ENCODE data around the gene CACNG6. TPM values are rescaled to one million over a fixed set of nuclear protein-coding genes. Genes with fewer than 3 reads are reported as not detected.

Gene CACNG6
- total RNA-seq, 1 experiment from 2014 or later = 2.5 TPM

DNA sequence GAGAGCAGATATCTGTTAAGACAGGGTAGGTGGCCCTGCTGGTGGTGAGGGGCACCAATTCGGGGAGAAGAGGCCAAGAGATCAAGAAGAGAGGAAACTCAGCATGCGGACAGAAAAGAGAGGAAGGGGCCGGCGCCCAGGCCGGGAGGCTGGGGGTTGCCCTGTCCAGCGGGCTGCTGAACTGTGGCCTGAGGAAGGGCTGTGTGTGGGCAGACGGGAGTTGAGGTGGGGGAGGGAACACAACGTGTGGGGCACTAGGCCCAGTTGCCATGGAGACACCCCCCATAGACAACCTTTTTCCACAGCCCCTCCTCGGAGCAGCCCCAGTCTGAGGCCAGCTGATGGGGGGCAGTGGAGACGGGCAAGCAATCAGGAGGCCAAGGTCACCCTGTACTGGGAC is 31.2 kb upstream of the CACNG6 start (continued):
- 0 out of 2 replicates have a peak, but pooled peaks have one; percentile 22 for TF ChIP-seq TEAD1 (CRISPR knock-in tag; IDR thresholded peaks at IDR 0.05)

DNA sequence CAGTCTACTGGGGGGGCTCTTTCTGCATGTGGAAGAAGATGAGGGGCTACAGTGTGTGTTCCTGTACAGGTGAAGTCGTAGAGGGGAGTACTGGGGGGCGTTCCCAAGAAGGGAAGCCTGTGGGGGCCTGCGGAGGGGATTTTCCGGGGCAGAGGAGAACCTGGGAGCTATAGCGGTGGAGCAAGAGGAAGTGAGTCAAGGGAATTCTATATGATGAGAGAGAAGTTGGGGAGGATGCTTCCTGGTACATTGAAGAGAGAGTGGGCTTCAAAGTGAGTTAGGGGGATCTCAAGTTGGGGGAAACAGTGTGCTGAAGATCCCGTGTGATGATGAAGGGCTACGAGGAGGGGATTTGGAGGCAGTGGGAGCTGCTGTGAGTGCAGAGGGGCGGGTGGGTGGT is 30.6 kb upstream of the CACNG6 start:
- DNase-seq (ENCODE audit: low spot score) = no peak
- H3K36me3 Mint-ChIP-seq = peaks cover 18% of the 10 kb centered on the region
- CTCF ChIA-PET = interaction anchor here (0.6 to 6.4 kb wide), 8 partner anchors 13 to 69 kb away, joined by 3 to 38 read pairs (median 6); partner anchors contain the start of gene CACNG7
- POLR2A ChIA-PET = interaction anchor here (0.7 to 1.3 kb wide), 4 partner anchors 19 to 189 kb away, joined by 5 to 9 read pairs (median 6); partner anchors contain the start of gene MYADM
- peaks cover 57% of the 10 kb centered on the region for H3K4me1 Mint-ChIP-seq
- TF ChIP-seq SMAD4 (CRISPR knock-in tag; IDR thresholded peaks at IDR 0.05) (no peak), ZNF138 (CRISPR knock-in tag; conservative IDR thresholded peaks at IDR 0.05) (no peak), FOXP1 (CRISPR knock-in tag; IDR thresholded peaks at IDR 0.05; ENCODE audit: borderline replicate concordance) (no peak), NR2C2 (CRISPR knock-in tag; IDR thresholded peaks at IDR 0.05) (no peak), GRHL2 (CRISPR knock-in tag; IDR thresholded peaks at IDR 0.05; ENCODE audit: insufficient replicate concordance, severe bottlenecking) (no peak), NFATC4 (CRISPR knock-in tag; IDR thresholded peaks at IDR 0.05) (no peak), SMAD3 (CRISPR knock-in tag; IDR thresholded peaks at IDR 0.05; ENCODE audit: borderline replicate concordance) (no peak), KAT7 (CRISPR knock-in tag; IDR thresholded peaks at IDR 0.05; ENCODE audit: borderline replicate concordance) (no peak), NFE2L1 (CRISPR knock-in tag; IDR thresholded peaks at IDR 0.05) (no peak), TCF7 (CRISPR knock-in tag; IDR thresholded peaks at IDR 0.05; ENCODE audit: low read depth) (no peak), HMGA2 (CRISPR knock-in tag; IDR thresholded peaks at IDR 0.05) (no peak)
- TF ChIP-seq, protein P1, sequence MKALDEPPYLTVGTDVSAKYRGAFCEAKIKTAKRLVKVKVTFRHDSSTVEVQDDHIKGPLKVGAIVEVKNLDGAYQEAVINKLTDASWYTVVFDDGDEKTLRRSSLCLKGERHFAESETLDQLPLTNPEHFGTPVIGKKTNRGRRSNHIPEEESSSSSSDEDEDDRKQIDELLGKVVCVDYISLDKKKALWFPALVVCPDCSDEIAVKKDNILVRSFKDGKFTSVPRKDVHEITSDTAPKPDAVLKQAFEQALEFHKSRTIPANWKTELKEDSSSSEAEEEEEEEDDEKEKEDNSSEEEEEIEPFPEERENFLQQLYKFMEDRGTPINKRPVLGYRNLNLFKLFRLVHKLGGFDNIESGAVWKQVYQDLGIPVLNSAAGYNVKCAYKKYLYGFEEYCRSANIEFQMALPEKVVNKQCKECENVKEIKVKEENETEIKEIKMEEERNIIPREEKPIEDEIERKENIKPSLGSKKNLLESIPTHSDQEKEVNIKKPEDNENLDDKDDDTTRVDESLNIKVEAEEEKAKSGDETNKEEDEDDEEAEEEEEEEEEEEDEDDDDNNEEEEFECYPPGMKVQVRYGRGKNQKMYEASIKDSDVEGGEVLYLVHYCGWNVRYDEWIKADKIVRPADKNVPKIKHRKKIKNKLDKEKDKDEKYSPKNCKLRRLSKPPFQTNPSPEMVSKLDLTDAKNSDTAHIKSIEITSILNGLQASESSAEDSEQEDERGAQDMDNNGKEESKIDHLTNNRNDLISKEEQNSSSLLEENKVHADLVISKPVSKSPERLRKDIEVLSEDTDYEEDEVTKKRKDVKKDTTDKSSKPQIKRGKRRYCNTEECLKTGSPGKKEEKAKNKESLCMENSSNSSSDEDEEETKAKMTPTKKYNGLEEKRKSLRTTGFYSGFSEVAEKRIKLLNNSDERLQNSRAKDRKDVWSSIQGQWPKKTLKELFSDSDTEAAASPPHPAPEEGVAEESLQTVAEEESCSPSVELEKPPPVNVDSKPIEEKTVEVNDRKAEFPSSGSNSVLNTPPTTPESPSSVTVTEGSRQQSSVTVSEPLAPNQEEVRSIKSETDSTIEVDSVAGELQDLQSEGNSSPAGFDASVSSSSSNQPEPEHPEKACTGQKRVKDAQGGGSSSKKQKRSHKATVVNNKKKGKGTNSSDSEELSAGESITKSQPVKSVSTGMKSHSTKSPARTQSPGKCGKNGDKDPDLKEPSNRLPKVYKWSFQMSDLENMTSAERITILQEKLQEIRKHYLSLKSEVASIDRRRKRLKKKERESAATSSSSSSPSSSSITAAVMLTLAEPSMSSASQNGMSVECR (CRISPR knock-in tag; IDR thresholded peaks at IDR 0.05; ENCODE audit: borderline replicate concordance) = no peak
- TF ChIP-seq, protein P2, sequence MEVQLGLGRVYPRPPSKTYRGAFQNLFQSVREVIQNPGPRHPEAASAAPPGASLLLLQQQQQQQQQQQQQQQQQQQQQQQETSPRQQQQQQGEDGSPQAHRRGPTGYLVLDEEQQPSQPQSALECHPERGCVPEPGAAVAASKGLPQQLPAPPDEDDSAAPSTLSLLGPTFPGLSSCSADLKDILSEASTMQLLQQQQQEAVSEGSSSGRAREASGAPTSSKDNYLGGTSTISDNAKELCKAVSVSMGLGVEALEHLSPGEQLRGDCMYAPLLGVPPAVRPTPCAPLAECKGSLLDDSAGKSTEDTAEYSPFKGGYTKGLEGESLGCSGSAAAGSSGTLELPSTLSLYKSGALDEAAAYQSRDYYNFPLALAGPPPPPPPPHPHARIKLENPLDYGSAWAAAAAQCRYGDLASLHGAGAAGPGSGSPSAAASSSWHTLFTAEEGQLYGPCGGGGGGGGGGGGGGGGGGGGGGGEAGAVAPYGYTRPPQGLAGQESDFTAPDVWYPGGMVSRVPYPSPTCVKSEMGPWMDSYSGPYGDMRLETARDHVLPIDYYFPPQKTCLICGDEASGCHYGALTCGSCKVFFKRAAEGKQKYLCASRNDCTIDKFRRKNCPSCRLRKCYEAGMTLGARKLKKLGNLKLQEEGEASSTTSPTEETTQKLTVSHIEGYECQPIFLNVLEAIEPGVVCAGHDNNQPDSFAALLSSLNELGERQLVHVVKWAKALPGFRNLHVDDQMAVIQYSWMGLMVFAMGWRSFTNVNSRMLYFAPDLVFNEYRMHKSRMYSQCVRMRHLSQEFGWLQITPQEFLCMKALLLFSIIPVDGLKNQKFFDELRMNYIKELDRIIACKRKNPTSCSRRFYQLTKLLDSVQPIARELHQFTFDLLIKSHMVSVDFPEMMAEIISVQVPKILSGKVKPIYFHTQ (CRISPR knock-in tag; IDR thresholded peaks at IDR 0.05) = no peak
- TF ChIP-seq, protein P3, sequence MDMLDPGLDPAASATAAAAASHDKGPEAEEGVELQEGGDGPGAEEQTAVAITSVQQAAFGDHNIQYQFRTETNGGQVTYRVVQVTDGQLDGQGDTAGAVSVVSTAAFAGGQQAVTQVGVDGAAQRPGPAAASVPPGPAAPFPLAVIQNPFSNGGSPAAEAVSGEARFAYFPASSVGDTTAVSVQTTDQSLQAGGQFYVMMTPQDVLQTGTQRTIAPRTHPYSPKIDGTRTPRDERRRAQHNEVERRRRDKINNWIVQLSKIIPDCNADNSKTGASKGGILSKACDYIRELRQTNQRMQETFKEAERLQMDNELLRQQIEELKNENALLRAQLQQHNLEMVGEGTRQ (CRISPR knock-in tag; IDR thresholded peaks at IDR 0.05) = no peak
- TF ChIP-seq, protein P4, sequence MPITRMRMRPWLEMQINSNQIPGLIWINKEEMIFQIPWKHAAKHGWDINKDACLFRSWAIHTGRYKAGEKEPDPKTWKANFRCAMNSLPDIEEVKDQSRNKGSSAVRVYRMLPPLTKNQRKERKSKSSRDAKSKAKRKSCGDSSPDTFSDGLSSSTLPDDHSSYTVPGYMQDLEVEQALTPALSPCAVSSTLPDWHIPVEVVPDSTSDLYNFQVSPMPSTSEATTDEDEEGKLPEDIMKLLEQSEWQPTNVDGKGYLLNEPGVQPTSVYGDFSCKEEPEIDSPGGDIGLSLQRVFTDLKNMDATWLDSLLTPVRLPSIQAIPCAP (CRISPR knock-in tag; IDR thresholded peaks at IDR 0.05) = no peak
- TF ChIP-seq, protein P5, sequence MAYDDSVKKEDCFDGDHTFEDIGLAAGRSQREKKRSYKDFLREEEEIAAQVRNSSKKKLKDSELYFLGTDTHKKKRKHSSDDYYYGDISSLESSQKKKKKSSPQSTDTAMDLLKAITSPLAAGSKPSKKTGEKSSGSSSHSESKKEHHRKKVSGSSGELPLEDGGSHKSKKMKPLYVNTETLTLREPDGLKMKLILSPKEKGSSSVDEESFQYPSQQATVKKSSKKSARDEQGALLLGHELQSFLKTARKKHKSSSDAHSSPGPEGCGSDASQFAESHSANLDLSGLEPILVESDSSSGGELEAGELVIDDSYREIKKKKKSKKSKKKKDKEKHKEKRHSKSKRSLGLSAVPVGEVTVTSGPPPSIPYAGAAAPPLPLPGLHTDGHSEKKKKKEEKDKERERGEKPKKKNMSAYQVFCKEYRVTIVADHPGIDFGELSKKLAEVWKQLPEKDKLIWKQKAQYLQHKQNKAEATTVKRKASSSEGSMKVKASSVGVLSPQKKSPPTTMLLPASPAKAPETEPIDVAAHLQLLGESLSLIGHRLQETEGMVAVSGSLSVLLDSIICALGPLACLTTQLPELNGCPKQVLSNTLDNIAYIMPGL (CRISPR knock-in tag; IDR thresholded peaks at IDR 0.05) = no peak
- TF ChIP-seq, protein P6, sequence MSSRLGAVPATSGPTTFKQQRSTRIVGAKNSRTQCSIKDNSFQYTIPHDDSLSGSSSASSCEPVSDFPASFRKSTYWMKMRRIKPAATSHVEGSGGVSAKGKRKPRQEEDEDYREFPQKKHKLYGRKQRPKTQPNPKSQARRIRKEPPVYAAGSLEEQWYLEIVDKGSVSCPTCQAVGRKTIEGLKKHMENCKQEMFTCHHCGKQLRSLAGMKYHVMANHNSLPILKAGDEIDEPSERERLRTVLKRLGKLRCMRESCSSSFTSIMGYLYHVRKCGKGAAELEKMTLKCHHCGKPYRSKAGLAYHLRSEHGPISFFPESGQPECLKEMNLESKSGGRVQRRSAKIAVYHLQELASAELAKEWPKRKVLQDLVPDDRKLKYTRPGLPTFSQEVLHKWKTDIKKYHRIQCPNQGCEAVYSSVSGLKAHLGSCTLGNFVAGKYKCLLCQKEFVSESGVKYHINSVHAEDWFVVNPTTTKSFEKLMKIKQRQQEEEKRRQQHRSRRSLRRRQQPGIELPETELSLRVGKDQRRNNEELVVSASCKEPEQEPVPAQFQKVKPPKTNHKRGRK (CRISPR knock-in tag; IDR thresholded peaks at IDR 0.05; ENCODE audit: borderline replicate concordance) = no peak
- TF ChIP-seq, protein P7, sequence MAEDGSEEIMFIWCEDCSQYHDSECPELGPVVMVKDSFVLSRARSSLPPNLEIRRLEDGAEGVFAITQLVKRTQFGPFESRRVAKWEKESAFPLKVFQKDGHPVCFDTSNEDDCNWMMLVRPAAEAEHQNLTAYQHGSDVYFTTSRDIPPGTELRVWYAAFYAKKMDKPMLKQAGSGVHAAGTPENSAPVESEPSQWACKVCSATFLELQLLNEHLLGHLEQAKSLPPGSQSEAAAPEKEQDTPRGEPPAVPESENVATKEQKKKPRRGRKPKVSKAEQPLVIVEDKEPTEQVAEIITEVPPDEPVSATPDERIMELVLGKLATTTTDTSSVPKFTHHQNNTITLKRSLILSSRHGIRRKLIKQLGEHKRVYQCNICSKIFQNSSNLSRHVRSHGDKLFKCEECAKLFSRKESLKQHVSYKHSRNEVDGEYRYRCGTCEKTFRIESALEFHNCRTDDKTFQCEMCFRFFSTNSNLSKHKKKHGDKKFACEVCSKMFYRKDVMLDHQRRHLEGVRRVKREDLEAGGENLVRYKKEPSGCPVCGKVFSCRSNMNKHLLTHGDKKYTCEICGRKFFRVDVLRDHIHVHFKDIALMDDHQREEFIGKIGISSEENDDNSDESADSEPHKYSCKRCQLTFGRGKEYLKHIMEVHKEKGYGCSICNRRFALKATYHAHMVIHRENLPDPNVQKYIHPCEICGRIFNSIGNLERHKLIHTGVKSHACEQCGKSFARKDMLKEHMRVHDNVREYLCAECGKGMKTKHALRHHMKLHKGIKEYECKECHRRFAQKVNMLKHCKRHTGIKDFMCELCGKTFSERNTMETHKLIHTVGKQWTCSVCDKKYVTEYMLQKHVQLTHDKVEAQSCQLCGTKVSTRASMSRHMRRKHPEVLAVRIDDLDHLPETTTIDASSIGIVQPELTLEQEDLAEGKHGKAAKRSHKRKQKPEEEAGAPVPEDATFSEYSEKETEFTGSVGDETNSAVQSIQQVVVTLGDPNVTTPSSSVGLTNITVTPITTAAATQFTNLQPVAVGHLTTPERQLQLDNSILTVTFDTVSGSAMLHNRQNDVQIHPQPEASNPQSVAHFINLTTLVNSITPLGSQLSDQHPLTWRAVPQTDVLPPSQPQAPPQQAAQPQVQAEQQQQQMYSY (CRISPR knock-in tag; IDR thresholded peaks at IDR 0.05) = no peak
- no peaks in the 10 kb centered on the region for H3K9me3 Mint-ChIP-seq
- peak overlapping the region; percentile 79 for H3K4me3 Mint-ChIP-seq
- ATAC-seq = no peak
- peaks cover 5% of the 10 kb centered on the region; the same call in 1 of the 2 replicates for H3K27me3 Mint-ChIP-seq (ENCODE audit: low read depth)
- peak overlapping the region; percentile 20; the same call in 1 of the 2 replicates for H3K27ac Mint-ChIP-seq
